Natural killer cell (primary cell): ENCODE data around the gene WSCD2. TPM values are rescaled to one million over a fixed set of nuclear protein-coding genes. Genes with fewer than 3 reads are reported as not detected.

ENCODE experiments used
- ATAC-seq, 3 donors: fragments of 150-1000 bp in 2 of 3; fragments of 200-7000 bp in 1 of 3; cut with Tn5 transposase; 1 replicate in 1 of 3; 2 replicates in 2 of 3; pipeline ENCODE4 v1.10.0; 2021; ENCODE audit warnings: mild to moderate bottlenecking in 2 of 3, moderate library complexity in 2 of 3
- DNase-seq, 2 donors: peaks; one replicate each; pipeline versions ENCODE4 v3.0.0 to v3.0.0-alpha.2; 2013 to 2021; ENCODE audit warnings: mixed read lengths in 1 of 2
- H3K27ac ChIP-seq: one replicate; pipeline ENCODE4 v1.5.1; 2013; ENCODE audit warnings: mild to moderate bottlenecking, low read length
- H3K27me3 ChIP-seq: one replicate; pipeline ENCODE4 v1.6.1; 2013; ENCODE audit warnings: low read length; ENCODE audit not compliant: control insufficient read depth, insufficient read depth
- H3K36me3 ChIP-seq: one replicate; pipeline ENCODE4 v1.6.1; 2013; ENCODE audit warnings: low read length; ENCODE audit not compliant: control insufficient read depth, insufficient read depth
- H3K4me1 ChIP-seq: one replicate; pipeline ENCODE4 v1.6.1; 2013; ENCODE audit warnings: low read length; ENCODE audit not compliant: control insufficient read depth, insufficient read depth
- H3K4me3 ChIP-seq: one replicate; pipeline ENCODE4 v1.5.1; 2013; ENCODE audit warnings: low read length
- H3K9me3 ChIP-seq: one replicate; pipeline ENCODE4 v1.6.1; 2013; ENCODE audit warnings: low read length; ENCODE audit not compliant: control insufficient read depth, insufficient read depth
- H3K27ac Mint-ChIP-seq, 2 donors: one replicate each; pipeline ENCODE4 v1.8.0; 2022; ENCODE audit warnings: mild to moderate bottlenecking in 2 of 2, mixed read lengths in 2 of 2, moderate library complexity in 1 of 2
- H3K27me3 Mint-ChIP-seq, 2 donors: one replicate each; pipeline ENCODE4 v1.8.0; 2022; ENCODE audit warnings: low read depth in 2 of 2, mixed read lengths in 2 of 2
- H3K36me3 Mint-ChIP-seq: one replicate; pipeline ENCODE4 v1.8.0; 2022; ENCODE audit warnings: mixed read lengths
- H3K4me1 Mint-ChIP-seq, 2 donors: one replicate each; pipeline ENCODE4 v1.8.0; 2022; ENCODE audit warnings: mixed read lengths in 2 of 2
- H3K4me3 Mint-ChIP-seq: one replicate; pipeline ENCODE4 v1.8.0; 2022; ENCODE audit warnings: mild to moderate bottlenecking, moderate library complexity, mixed read lengths
- H3K9me3 Mint-ChIP-seq, 2 donors: one replicate each; pipeline ENCODE4 v1.8.0; 2022; ENCODE audit warnings: mixed read lengths in 2 of 2
- WGBS: methylation state at CpG from one replicate; pipeline ENCODE4 v1.1.7; 2013; ENCODE audit warnings: missing lambda C conversion rate; ENCODE audit not compliant: insufficient coverage; 5-methylcytosine and 5-hydroxymethylcytosine counted together
- intact Hi-C: fragments of 100-400 bp; cut with micrococcal nuclease; formaldehyde crosslinking; loops from one replicate; pipeline ENCODE4 v1.14.2; 2022
- total RNA-seq, 4 donors: library from RNA; stranded (reverse); fragments of 120-200 nt in 1 of 4; gene quantifications; one replicate each; pipeline versions ENCODE4 v1.2.3 to v1.2.4, GENCODE V29; 2013 to 2022
- TF ChIP-seq, protein P1 (sequence below): fragments of 200-600 bp; IDR thresholded peaks from one replicate; pipeline ENCODE4 v1.8.0; 2022; ENCODE audit warnings: antibody characterized with exemption

The WSCD2 gene
- total RNA-seq, 3 donors from 2014 or later (not counting 1 experiment from before 2014, with no cell fraction given) = 0.32 to 0.78 TPM; not detected in 1

DNA sequence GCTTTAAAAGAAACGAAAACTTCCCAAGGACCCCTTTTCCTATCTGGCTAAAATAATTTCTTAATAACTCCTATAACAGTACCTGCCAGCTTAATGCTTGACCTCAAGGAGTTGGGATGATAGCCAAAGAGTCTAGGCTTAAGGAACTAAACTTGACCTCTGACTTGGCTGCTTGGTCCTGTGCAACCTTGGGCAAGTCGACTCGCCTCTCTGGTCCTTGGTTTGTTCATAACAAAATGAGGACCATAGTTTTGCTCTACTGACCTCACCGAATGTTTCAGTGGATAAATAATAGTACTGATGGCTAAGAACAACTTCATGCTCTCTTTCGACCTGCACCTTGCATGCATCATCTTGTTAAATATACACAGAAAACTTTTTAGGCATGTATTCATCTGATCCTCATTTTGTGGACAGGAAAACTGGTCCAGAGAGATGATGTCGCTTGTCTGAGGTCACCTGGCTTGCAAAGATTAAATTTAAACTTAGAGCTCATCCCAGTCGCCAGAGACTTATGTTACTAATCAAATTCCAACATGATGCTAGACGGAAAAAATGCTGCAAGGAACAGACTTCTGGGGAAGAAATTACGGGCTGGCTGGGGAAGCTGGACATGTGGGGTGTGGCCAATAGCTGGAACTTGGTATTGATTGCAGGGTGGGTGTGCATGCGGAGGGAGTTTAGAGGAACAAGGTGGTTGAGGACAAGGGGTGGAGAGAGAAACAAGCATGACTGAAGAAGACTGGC, 38.0 kb upstream of the WSCD2 start:
- intact Hi-C loops = no loop called here
- H3K27ac Mint-ChIP-seq = no peak overlapping the region
- no peak overlapping the region for H3K4me3 Mint-ChIP-seq
- H3K36me3 ChIP-seq = no peaks in the 10 kb centered on the region
- H3K4me3 ChIP-seq = no peak overlapping the region
- ATAC-seq = no peak
- peaks cover 15% of the 10 kb centered on the region for H3K36me3 Mint-ChIP-seq
- 88% methylated on average over 9 of the region's 10 CpGs for WGBS
- H3K9me3 Mint-ChIP-seq = peaks cover 9 to 10% of the 10 kb centered on the region in 2 donors
- TF ChIP-seq, protein P1, sequence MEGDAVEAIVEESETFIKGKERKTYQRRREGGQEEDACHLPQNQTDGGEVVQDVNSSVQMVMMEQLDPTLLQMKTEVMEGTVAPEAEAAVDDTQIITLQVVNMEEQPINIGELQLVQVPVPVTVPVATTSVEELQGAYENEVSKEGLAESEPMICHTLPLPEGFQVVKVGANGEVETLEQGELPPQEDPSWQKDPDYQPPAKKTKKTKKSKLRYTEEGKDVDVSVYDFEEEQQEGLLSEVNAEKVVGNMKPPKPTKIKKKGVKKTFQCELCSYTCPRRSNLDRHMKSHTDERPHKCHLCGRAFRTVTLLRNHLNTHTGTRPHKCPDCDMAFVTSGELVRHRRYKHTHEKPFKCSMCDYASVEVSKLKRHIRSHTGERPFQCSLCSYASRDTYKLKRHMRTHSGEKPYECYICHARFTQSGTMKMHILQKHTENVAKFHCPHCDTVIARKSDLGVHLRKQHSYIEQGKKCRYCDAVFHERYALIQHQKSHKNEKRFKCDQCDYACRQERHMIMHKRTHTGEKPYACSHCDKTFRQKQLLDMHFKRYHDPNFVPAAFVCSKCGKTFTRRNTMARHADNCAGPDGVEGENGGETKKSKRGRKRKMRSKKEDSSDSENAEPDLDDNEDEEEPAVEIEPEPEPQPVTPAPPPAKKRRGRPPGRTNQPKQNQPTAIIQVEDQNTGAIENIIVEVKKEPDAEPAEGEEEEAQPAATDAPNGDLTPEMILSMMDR = no peak
- H3K9me3 ChIP-seq = peaks cover 5% of the 10 kb centered on the region
- no peaks in the 10 kb centered on the region for H3K27me3 ChIP-seq
- no peak for DNase-seq
- no peaks in the 10 kb centered on the region for H3K4me1 ChIP-seq
- no peak overlapping the region for H3K27ac ChIP-seq
- H3K27me3 Mint-ChIP-seq = peaks cover 30 to 65% of the 10 kb centered on the region in 2 donors
- H3K4me1 Mint-ChIP-seq = no peaks in the 10 kb centered on the region

DNA sequence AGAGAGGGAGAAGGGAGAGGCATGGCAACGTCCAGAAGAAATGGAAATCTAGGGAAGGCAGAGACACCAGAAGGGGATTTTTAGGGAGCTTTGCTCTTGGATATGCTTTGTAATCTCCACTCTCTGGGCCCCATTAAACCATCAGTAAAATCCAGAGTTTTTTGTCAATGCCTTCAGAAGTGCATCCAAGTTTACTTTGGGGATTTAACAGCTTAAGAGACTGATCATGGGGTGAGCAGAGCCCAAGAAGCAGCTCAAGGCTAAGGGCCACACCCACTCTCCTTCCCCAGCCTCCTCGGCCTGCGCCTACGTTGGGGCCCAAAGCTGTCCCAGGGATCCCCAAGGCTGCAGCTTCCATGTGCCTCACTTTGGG, 37.4 kb upstream of the WSCD2 start:
- Mint-ChIP-seq H3K27ac (no peak overlapping the region), H3K4me1 (no peaks in the 10 kb centered on the region), H3K4me3 (no peak overlapping the region), H3K27me3 (peaks cover 30 to 65% of the 10 kb centered on the region in 2 donors), H3K36me3 (peaks cover 15% of the 10 kb centered on the region), H3K9me3 (peaks cover 9 to 10% of the 10 kb centered on the region in 2 donors)
- Histone ChIP-seq H3K4me1 (no peaks in the 10 kb centered on the region), H3K4me3 (no peak overlapping the region), H3K36me3 (no peaks in the 10 kb centered on the region), H3K27me3 (no peaks in the 10 kb centered on the region), H3K9me3 (peaks cover 5% of the 10 kb centered on the region), H3K27ac (no peak overlapping the region)
- no peak for ATAC-seq
- intact Hi-C loops = no loop called here
- DNase-seq = no peak
- TF ChIP-seq, protein P1 = no peak
- WGBS = 80% methylated on average over 4 of the region's 4 CpGs

DNA sequence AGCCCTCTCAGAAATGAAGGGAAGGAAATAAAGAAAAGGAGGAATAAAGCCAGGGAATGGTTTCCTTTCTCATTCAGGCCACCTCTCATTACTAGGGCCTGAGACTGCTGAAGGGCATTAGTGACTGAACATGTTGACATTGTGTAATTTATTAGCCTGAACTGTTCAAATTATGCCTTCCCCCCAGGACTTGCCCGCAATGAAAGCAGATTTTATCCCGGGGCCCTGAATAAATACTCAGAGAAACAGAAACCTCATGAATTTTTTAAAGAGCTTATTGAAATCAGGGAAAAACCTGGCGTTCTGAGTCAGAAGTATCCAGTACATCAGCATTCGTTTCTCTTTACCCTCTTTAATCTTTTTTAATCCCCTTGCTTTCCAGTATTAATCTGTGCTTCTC, 35.9 kb upstream of the WSCD2 start:
- Mint-ChIP-seq H3K27me3 (peaks cover 31 to 50% of the 10 kb centered on the region in 2 donors), H3K9me3 (peaks cover 0 to 3% of the 10 kb centered on the region in 2 donors), H3K36me3 (peaks cover 3% of the 10 kb centered on the region), H3K27ac (no peak overlapping the region), H3K4me1 (no peaks in the 10 kb centered on the region), H3K4me3 (no peak overlapping the region)
- ATAC-seq (no peak), DNase-seq (no peak)
- Histone ChIP-seq H3K36me3 (no peaks in the 10 kb centered on the region), H3K4me1 (no peaks in the 10 kb centered on the region), H3K4me3 (no peak overlapping the region), H3K9me3 (peaks cover under 1% of the 10 kb centered on the region), H3K27ac (no peak overlapping the region), H3K27me3 (no peaks in the 10 kb centered on the region)
- intact Hi-C loops = no loop called here
- WGBS = 71% methylated on average over 4 of the region's 4 CpGs
- TF ChIP-seq, protein P1 = no peak
